Lung (tissue), 12 donors: ENCODE measurements around the gene SUGCT. TPM values are rescaled to one million over a fixed set of nuclear protein-coding genes. Genes with fewer than 3 reads are reported as not detected.

Experiments used
- ATAC-seq: fragments of 200-7000 bp; cut with Tn5 transposase; one replicate; pipeline ENCODE4 v1.9.1; 2020; ENCODE audit warnings: moderate number of reproducible peaks; ENCODE audit not compliant: insufficient read depth, low FRiP score
- DNase-seq, 3 donors: peaks; one replicate each; pipeline ENCODE4 v3.0.0-alpha.2; 2013 to 2017
- H3K27ac ChIP-seq, 2 donors: one replicate each; pipeline ENCODE4 v1.5.1; 2013; ENCODE audit warnings: mild to moderate bottlenecking in 2 of 2, moderate library complexity in 2 of 2, control low read depth in 1 of 2, inconsistent platforms in 1 of 2, low read depth in 1 of 2, low read length in 1 of 2
- H3K27me3 ChIP-seq, 3 donors: one replicate each; pipeline ENCODE4 v1.5.1; 2013; ENCODE audit warnings: low read length in 2 of 3; ENCODE audit not compliant: control insufficient read depth in 3 of 3, insufficient read depth in 3 of 3
- H3K36me3 ChIP-seq, 4 donors: one replicate each; pipeline ENCODE4 v1.5.1; 2013; ENCODE audit warnings: low read length in 4 of 4, mild to moderate bottlenecking in 1 of 4, moderate library complexity in 1 of 4; ENCODE audit not compliant: control insufficient read depth in 4 of 4, insufficient read depth in 4 of 4
- H3K4me1 ChIP-seq, 5 donors: one replicate each; pipeline ENCODE4 v1.5.1; 2013; ENCODE audit warnings: low read length in 5 of 5, mild to moderate bottlenecking in 2 of 5, moderate library complexity in 1 of 5; ENCODE audit not compliant: control insufficient read depth in 5 of 5, insufficient read depth in 5 of 5
- H3K4me3 ChIP-seq: one replicate; pipeline ENCODE4 v1.5.1; 2013; ENCODE audit warnings: mild to moderate bottlenecking, control low read depth, moderate library complexity
- H3K9ac ChIP-seq, 2 donors: one replicate each; pipeline ENCODE4 v1.5.1; 2013; ENCODE audit warnings: low read length in 2 of 2, control low read depth in 1 of 2; ENCODE audit not compliant: insufficient read depth in 1 of 2
- H3K9me3 ChIP-seq, 4 donors: one replicate each; pipeline ENCODE4 v1.5.1; 2013; ENCODE audit warnings: low read length in 3 of 4, mild to moderate bottlenecking in 1 of 4, moderate library complexity in 1 of 4; ENCODE audit not compliant: control insufficient read depth in 4 of 4, insufficient read depth in 3 of 4
- WGBS, 2 donors: extraction: QIAGEN DNeasy Blood & Tissue Kit; methylation state at CpG; one replicate each; pipeline ENCODE4 v1.1.7; 2013; 5-methylcytosine and 5-hydroxymethylcytosine counted together
- polyA plus RNA-seq, 2 donors: library from polyadenylated mRNA; stranded (reverse); fragments of 200-250 nt; gene quantifications; one replicate each; pipeline ENCODE4 v1.2.1, GENCODE V29; 2013
- total RNA-seq, 2 donors: library from RNA; depleted of rRNA in 1 of 2; stranded (reverse); fragments of >200 nt in 1 of 2; gene quantifications; one replicate each; pipeline ENCODE4 v1.2.1, GENCODE V29; 2014 to 2021
- TF ChIP-seq, protein P1 (sequence below): IDR thresholded peaks from 2 replicates; pipeline ENCODE4 v1.5.1; 2012; ENCODE audit warnings: mild to moderate bottlenecking; ENCODE audit errors: control extremely low read depth, extremely low read depth
- donor health status: control.
- donor health status: control.
- donor health status: Bipolar disorder and iron deficiency.
- donor health status: healthy.
- donor health status: DM: yes; HTN: yes; CAD: no.

The SUGCT gene
- total and polyA plus RNA-seq, 4 donors: 0.23 to 4.2 (median 1.8) TPM

DNA sequence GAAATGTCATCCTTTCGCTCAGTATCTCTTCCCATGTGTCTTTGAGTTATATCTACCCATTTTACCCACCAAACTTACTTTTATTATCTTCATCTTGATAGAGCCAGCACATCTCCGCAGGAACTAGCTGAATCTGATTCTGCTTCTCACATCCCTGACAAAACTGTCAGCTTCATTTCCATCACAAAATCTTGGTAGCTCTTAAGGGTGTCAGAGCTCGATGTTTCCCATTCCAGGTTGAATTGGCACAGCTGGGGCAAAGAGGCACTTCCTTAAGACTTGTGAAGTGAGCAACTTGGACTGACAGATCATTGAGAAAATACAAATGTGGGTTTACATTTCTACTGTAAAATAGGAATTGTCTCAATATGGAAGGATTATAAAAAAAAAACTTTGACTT lies 434.5 kb downstream of the SUGCT start:
- 70 to 86% methylated on average over 3 of the region's 3 CpGs for WGBS, 2 donors
- TF ChIP-seq, protein P1, sequence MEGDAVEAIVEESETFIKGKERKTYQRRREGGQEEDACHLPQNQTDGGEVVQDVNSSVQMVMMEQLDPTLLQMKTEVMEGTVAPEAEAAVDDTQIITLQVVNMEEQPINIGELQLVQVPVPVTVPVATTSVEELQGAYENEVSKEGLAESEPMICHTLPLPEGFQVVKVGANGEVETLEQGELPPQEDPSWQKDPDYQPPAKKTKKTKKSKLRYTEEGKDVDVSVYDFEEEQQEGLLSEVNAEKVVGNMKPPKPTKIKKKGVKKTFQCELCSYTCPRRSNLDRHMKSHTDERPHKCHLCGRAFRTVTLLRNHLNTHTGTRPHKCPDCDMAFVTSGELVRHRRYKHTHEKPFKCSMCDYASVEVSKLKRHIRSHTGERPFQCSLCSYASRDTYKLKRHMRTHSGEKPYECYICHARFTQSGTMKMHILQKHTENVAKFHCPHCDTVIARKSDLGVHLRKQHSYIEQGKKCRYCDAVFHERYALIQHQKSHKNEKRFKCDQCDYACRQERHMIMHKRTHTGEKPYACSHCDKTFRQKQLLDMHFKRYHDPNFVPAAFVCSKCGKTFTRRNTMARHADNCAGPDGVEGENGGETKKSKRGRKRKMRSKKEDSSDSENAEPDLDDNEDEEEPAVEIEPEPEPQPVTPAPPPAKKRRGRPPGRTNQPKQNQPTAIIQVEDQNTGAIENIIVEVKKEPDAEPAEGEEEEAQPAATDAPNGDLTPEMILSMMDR: no peak
- peaks cover 0 to 8% (median 0%) of the 10 kb centered on the region in 5 donors for H3K4me1 ChIP-seq
- H3K27me3 ChIP-seq: no peaks in the 10 kb centered on the region
- no peak overlapping the region for H3K9ac ChIP-seq
- H3K27ac ChIP-seq: no peak overlapping the region
- ATAC-seq (no peak), DNase-seq (no peak)
- H3K9me3 ChIP-seq: no peaks in the 10 kb centered on the region
- H3K36me3 ChIP-seq: no peaks in the 10 kb centered on the region
- no peak overlapping the region for H3K4me3 ChIP-seq

DNA sequence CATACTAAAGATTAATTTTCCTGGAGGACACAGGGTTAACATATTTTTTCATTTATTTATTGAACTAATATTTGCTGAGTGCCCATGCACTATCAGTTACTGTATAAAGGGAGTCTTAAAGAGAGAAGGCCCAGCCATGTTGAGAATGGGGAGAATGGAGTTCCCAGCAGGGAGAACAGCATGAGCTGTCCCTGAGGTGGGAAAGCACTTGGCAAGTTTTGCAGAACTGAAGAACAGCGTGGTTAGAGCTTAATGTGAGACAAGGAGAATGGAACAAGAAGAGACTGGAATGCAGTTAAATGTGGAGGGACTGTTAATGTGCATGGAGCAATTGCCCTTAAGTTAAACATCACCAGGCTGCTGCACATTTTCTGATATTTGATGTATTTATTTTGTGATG lies 435.4 kb downstream of the SUGCT start:
- no peak overlapping the region for H3K27ac ChIP-seq
- H3K27me3 ChIP-seq: no peaks in the 10 kb centered on the region
- no peaks in the 10 kb centered on the region for H3K9me3 ChIP-seq
- H3K36me3 ChIP-seq: no peaks in the 10 kb centered on the region
- TF ChIP-seq, protein P1: no peak
- whole genome bisulfite sequencing, 2 donors: 37 to 56% methylated on average over 1 of the region's 1 CpG
- ATAC-seq (no peak), DNase-seq (no peak)
- no peak overlapping the region for H3K4me3 ChIP-seq
- H3K4me1 ChIP-seq: peaks cover 0 to 8% (median 0%) of the 10 kb centered on the region in 5 donors
- H3K9ac ChIP-seq: no peak overlapping the region

DNA sequence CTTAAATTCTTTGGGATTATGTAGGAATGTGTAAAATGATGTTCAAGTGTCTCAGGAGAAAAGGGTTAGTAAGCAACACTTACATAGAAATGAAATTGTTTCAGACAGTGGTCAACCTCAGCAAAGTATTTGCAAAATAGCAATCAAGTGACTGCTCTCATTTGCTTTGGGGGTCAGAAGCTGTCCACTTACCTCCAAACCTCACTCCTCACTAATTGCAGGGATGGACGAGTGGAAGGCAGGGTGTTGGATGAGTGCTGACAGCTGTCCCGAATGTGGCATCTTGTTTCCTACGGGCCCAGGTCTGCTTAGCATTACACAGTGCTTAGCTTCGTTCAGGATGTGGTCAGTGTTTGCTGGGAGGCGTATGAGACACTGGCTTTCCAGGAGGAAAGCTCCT lies 437.0 kb downstream of the SUGCT start:
- WGBS, 2 donors: 56 to 63% methylated on average over 5 of the region's 5 CpGs
- H3K4me3 ChIP-seq: no peak overlapping the region
- H3K9me3 ChIP-seq: peaks cover 0 to 2% (median 0%) of the 10 kb centered on the region in 4 donors
- ATAC-seq: no peak
- H3K4me1 ChIP-seq: peaks cover 0 to 8% (median 0%) of the 10 kb centered on the region in 5 donors
- no peak overlapping the region for H3K27ac ChIP-seq
- no peak for DNase-seq
- H3K27me3 ChIP-seq: no peaks in the 10 kb centered on the region
- TF ChIP-seq, protein P1: no peak
- no peak overlapping the region for H3K9ac ChIP-seq
- no peaks in the 10 kb centered on the region for H3K36me3 ChIP-seq
